ES-I3 (cell line): ENCODE data around the gene HBD.

Source experiments
- H3K36me3 ChIP-seq: 2 replicates; pipeline ENCODE4 v1.6.1; 2013; ENCODE audit warnings: mild to moderate bottlenecking, low read length, control low read depth, moderate library complexity; ENCODE audit not compliant: insufficient read depth
- H3K4me1 ChIP-seq: 2 replicates; pipeline ENCODE4 v1.6.1; 2013; ENCODE audit warnings: mild to moderate bottlenecking, control low read depth, low read length; ENCODE audit not compliant: insufficient read depth
- H3K9ac ChIP-seq: 2 replicates; pipeline ENCODE4 v1.6.1; 2013; ENCODE audit warnings: low read depth, mild to moderate bottlenecking, low read length, moderate library complexity
- H3K9me3 ChIP-seq: 2 replicates; pipeline ENCODE4 v1.6.1; 2013; ENCODE audit warnings: mild to moderate bottlenecking, low read length, moderate library complexity; ENCODE audit not compliant: control insufficient read depth, insufficient read depth

The HBD gene

DNA sequence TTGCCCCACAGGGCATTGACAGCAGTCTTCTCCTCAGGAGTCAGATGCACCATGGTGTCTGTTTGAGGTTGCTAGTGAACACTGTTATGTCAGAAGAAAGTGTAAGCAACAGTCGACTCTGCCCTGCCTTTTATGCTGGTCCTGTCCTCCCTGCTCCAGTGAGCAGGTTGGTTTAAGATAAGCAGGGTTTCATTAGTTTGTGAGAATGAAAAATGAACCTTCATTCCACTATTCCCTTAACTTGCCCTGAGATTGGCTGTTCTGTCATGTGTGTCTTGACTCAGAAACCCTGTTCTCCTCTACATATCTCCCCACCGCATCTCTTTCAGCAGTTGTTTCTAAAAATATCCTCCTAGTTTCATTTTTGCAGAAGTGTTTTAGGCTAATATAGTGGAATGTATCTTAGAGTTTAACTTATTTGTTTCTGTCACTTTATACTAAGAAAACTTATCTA, at the start of gene HBD:
Gene HBD (minus strand): TSS at position 103 of the 454 bp plus-strand sequence. CDS start 50 bp downstream, at position 53.
- Histone ChIP-seq H3K9me3 (no peaks in the 10 kb centered on the region), H3K9ac (no peak within 1 kb of the TSS), H3K36me3 (no peaks in the 10 kb centered on the region), H3K4me1 (no peaks in the 10 kb centered on the region)

DNA sequence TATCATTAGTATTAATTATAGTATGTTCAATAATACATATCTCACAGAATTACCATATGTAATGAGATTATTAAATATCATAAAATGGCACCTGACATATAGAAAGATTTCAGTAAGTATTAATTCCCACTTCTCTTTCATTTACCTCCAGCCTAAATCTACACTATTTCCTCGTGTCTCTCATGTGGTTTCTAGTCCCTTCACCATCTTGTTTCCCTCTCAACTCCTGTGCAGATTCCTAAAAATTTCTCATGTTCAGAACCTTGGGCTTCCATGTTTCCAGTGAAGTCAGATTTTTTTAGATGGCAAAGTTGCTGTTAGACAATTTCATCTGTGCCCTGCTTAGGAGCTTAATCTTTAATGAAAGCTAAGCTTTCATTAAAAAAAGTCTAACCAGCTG, 49.6 kb upstream of the HBD start:
- Histone ChIP-seq H3K9me3 (no peaks in the 10 kb centered on the region), H3K4me1 (peaks cover 6% of the 10 kb centered on the region; the same call in 1 of the 2 replicates), H3K36me3 (no peaks in the 10 kb centered on the region), H3K9ac (no peak overlapping the region)

GRCh38 chr11:5283086-5283485, 48.8 kb upstream of the HBD start:
- Histone ChIP-seq H3K4me1 (peaks cover 6% of the 10 kb centered on the region; the same call in 1 of the 2 replicates), H3K9ac (no peak overlapping the region), H3K9me3 (no peaks in the 10 kb centered on the region), H3K36me3 (no peaks in the 10 kb centered on the region)

GRCh38 chr11:5282628-5283027, 48.3 kb upstream of the HBD start:
- H3K36me3 ChIP-seq, result no peaks in the 10 kb centered on the region
- H3K9ac ChIP-seq, result no peak overlapping the region
- no peaks in the 10 kb centered on the region for H3K9me3 ChIP-seq
- H3K4me1 ChIP-seq, result peaks cover 6% of the 10 kb centered on the region; the same call in 1 of the 2 replicates

DNA sequence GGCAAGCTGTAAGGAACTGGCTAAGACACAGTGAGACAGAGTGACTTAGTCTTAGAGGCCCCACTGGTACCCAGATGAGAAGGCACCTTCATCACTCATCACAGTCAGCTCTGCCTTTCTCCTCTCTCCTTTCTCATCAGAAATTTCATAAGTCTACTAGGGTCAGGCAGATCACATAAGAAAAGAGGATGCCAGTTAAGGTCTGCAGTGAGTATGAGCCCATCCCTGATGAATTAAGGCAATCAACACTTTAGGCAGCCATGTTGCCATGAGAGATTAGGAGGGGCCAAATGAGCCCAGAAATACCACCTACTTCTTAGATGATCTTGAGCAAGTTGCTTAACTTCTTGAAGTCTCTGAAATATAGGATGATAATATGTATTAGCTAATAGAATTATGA, 47.3 kb upstream of the HBD start:
- Histone ChIP-seq H3K4me1 (peaks cover 6% of the 10 kb centered on the region; the same call in 1 of the 2 replicates), H3K9me3 (no peaks in the 10 kb centered on the region), H3K36me3 (no peaks in the 10 kb centered on the region), H3K9ac (no peak overlapping the region)

- Histone ChIP-seq H3K4me1 (peaks cover 6% of the 10 kb centered on the region; the same call in 1 of the 2 replicates), H3K36me3 (no peaks in the 10 kb centered on the region), H3K9me3 (no peaks in the 10 kb centered on the region), H3K9ac (no peak overlapping the region)
These were observed 46.4 kb upstream of the HBD start for GRCh38 chr11:5280582-5281102.

GRCh38 chr11:5279471-5280090, 45.3 kb upstream of the HBD start:
- H3K36me3 ChIP-seq, result no peaks in the 10 kb centered on the region
- H3K4me1 ChIP-seq, result peaks cover 8% of the 10 kb centered on the region; the same call in 1 of the 2 replicates
- H3K9me3 ChIP-seq, result no peaks in the 10 kb centered on the region
- no peak overlapping the region for H3K9ac ChIP-seq

DNA sequence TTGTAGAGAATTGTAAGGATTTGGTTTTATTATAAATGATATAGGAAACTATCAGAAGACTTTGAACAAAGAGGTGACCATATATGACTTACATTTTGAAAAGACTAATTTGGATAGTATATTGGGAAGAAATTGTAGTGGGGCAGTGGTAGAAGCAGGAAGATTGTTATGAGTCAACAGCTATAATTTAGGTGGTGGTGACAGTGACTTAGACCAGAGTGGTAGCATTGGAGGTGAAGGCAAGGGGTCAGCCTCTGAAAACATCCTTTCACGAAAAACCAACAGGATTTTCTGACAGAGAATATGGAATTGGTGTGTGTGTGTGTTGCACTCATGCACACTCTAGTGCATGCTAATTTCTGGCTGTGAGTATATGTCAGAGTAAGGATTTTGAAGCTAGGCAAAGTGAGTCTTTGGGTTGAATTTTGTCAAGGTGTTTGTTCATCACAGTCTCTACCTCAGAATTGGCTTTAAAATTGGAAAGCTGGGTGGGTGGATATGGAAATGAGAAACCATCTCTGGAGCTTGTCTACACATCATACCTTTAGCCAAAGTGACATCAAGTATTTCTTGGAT, 43.6 kb upstream of the HBD start:
- no peaks in the 10 kb centered on the region for H3K9me3 ChIP-seq
- no peak overlapping the region for H3K9ac ChIP-seq
- H3K4me1 ChIP-seq, result peaks cover 11% of the 10 kb centered on the region; the same call in 1 of the 2 replicates
- H3K36me3 ChIP-seq, result no peaks in the 10 kb centered on the region

- H3K4me1 ChIP-seq, result peaks cover 11% of the 10 kb centered on the region; the same call in 1 of the 2 replicates
- no peaks in the 10 kb centered on the region for H3K9me3 ChIP-seq
- no peaks in the 10 kb centered on the region for H3K36me3 ChIP-seq
- no peak overlapping the region for H3K9ac ChIP-seq
These were observed 42.4 kb upstream of the HBD start for GRCh38 chr11:5276697-5277096.

DNA sequence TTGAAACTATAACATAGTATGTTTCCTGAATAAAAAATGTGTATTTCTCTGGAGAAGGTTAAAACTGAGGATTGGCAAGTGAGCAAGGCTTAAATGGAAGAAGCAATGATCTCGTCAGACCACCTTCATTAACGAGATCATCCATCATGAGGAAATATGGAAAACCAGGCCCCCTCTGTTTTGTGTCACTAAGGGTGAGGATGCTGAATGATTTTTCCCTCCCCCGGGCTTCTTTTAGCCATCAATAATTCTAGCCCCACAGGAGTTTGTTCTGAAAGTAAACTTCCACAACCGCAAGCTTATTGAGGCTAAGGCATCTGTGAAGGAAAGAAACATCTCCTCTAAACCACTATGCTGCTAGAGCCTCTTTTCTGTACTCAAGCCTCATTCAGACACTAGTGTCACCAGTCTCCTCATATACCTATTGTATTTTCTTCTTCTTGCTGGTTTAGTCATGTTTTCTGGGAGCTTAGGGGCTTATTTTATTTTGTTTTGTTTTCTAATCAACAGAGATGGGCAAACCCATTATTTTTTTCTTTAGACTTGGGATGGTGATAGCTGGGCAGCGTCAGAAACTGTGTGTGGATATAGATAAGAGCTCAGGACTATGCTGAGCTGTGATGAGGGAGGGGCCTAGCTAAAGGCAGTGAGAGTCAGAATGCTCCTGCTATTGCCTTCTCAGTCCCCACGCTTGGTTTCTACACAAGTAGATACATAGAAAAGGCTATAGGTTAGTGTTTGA, 41.3 kb upstream of the HBD start:
- H3K9me3 ChIP-seq, result no peaks in the 10 kb centered on the region
- peaks cover 5% of the 10 kb centered on the region; the same call in 1 of the 2 replicates for H3K4me1 ChIP-seq
- H3K9ac ChIP-seq, result no peak overlapping the region
- H3K36me3 ChIP-seq, result no peaks in the 10 kb centered on the region

DNA sequence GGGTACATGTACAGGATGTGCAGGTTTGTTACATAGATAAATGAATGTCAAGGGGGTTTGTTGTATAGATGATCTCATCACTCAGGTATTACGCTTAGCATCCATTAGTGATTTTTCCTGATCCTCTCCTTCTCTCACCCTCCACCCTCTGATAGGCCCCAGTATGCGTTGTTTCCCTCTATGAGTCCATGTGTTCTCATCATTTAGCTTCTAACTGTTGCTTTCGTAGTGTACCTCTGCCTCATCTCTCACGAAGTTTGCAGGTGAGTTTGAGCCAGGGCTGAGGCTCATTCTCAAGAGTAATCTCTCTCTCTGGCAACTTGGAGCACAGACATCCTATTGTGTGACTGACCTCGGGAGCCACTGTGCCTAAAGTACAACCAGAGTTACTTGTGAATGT, 40.1 kb upstream of the HBD start:
- peaks cover 5% of the 10 kb centered on the region; the same call in 1 of the 2 replicates for H3K4me1 ChIP-seq
- H3K9me3 ChIP-seq, result no peaks in the 10 kb centered on the region

GRCh38 chr11:5272395-5273017, 38.2 kb upstream of the HBD start:
- H3K9me3 ChIP-seq, result no peaks in the 10 kb centered on the region
- H3K9ac ChIP-seq, result no peak overlapping the region
- peaks cover 5% of the 10 kb centered on the region; the same call in 1 of the 2 replicates for H3K4me1 ChIP-seq

More for the DNA sequence above, 40.1 kb upstream of the HBD start:
- H3K36me3 ChIP-seq, result no peaks in the 10 kb centered on the region
- H3K9ac ChIP-seq, result no peak overlapping the region

DNA sequence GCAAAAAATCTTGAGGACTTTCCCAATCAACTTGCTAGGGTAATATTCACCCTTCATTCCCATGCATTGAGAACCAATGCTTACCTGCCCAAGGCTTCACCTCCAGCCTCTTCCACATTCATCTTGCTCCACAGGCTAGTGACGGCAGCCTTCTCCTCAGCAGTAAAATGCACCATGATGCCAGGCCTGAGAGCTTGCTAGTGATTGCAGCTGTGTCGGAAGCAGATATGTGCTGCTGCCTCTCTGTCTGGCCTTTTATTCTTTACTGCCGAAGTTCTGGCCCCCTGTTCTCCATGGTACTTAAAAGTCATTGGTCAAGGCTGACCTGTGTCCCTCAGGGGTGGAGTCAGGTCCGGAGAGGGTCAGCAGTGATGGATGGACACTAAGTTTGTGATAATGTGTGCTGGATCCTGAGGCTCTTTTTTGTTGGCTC, 35.4 kb upstream of the HBD start, which contains the start of gene HBE1:
Gene HBE1 (minus strand): TSS at position 231 of the 433 bp plus-strand sequence. CDS start 55 bp downstream, at position 176.
- peaks cover 5% of the 10 kb centered on the region; the same call in 1 of the 2 replicates for H3K4me1 ChIP-seq
- H3K36me3 ChIP-seq, result no peaks in the 10 kb centered on the region
- no peaks in the 10 kb centered on the region for H3K9me3 ChIP-seq
- H3K9ac ChIP-seq, result no peak within 1 kb of the TSS

More at GRCh38 chr11:5272395-5273017, 38.2 kb upstream of the HBD start:
- H3K36me3 ChIP-seq, result no peaks in the 10 kb centered on the region

DNA sequence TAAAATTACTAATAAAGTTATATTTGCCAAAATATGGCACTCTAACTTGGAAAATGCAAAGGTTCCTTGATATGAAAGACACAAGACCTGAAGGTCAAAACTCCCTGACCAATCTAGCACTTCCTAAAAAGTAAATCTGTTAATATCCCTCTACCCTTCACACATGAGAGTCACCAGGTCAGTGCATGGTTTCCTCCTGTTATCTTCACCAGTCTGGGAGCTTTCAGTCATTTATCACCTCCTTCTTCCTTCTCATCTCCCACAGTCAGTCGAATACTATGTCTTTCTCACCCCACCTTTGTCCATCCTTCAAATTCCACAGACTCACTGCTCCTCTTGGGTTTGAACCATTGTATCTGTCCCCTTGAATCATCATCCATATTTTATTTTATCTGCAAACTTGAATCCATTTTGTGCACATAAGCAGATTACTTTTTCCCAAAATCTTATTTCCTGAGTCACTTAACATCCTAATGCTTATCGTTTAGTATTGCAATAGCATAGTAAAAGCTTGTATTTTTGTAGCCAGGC, 32.8 kb upstream of the HBD start:
- no peaks in the 10 kb centered on the region for H3K9me3 ChIP-seq
- no peaks in the 10 kb centered on the region for H3K4me1 ChIP-seq
- no peaks in the 10 kb centered on the region for H3K36me3 ChIP-seq
- H3K9ac ChIP-seq, result no peak overlapping the region
